IMR-90 (cell line): Measurements from ENCODE around the gene KRT77. TPM values are rescaled to one million over a fixed set of nuclear protein-coding genes. Genes with fewer than 3 reads are reported as not detected.

Experiments used
- ATAC-seq: fragments of 200-7000 bp; cut with Tn5 transposase; 2 replicates; pipeline ENCODE4 v1.9.1; 2020; ENCODE audit warnings: low read depth, mild to moderate bottlenecking, moderate library complexity
- BruUV-seq: library from RNA; stranded (reverse); fragments of 400-500 nt; replicated peaks from 2 replicates; lab custom pipeline; 2021; lab: Mats Ljungman, UMichigan
- CTCF ChIA-PET: fragments of 300-600 bp; formaldehyde crosslinking; extraction: SDS; loops from one replicate; lab custom pipeline; 2021; ENCODE audit warnings: antibody characterized with exemption; lab: Yijun Ruan, JAX
- POLR2A ChIA-PET: fragments of 300-600 bp; sonication (Branson Sonifier 250); formaldehyde crosslinking; loops from one replicate; lab custom pipeline; 2022; ENCODE audit warnings: antibody characterized with exemption; ENCODE audit not compliant: unreplicated experiment; lab: Charles Lee
- DNase-seq: peaks from one replicate; pipeline ENCODE4 v3.0.0; 2013
- H2AFZ ChIP-seq: replicated peaks from 2 replicates; pipeline ENCODE3; 2013; ENCODE audit warnings: low read length, mild to moderate bottlenecking; ENCODE audit not compliant: poor library complexity
- H2AK5ac ChIP-seq: 2 replicates; pipeline ENCODE4 v1.6.1; 2013; ENCODE audit warnings: low read depth, low read length, inconsistent platforms
- H2AK9ac ChIP-seq: replicated peaks from 2 replicates; pipeline ENCODE3; 2013; ENCODE audit warnings: mild to moderate bottlenecking, low read depth, low read length, moderate library complexity; ENCODE audit not compliant: poor library complexity
- H2BK120ac ChIP-seq: 2 replicates; pipeline ENCODE4 v1.6.1; 2013; ENCODE audit warnings: low read depth, low read length, inconsistent platforms
- H2BK15ac ChIP-seq: 3 replicates; pipeline ENCODE4 v1.6.1; 2013; ENCODE audit warnings: low read depth, low read length, inconsistent platforms
- H2BK20ac ChIP-seq: 2 replicates; pipeline ENCODE4 v1.6.1; 2013; ENCODE audit warnings: low read depth, mild to moderate bottlenecking, inconsistent platforms, low read length, moderate library complexity
- H2BK5ac ChIP-seq: 2 replicates; pipeline ENCODE4 v1.6.1; 2013; ENCODE audit warnings: mild to moderate bottlenecking, low read depth, low read length, inconsistent platforms; ENCODE audit not compliant: poor library complexity, severe bottlenecking
- H3K14ac ChIP-seq: replicated peaks from 2 replicates; pipeline ENCODE4 v1.6.1; 2013; ENCODE audit warnings: low read depth, low read length, inconsistent platforms
- H3K18ac ChIP-seq: 2 replicates; pipeline ENCODE4 v1.6.1; 2013; ENCODE audit warnings: low read depth, low read length, control low read depth
- H3K23ac ChIP-seq: 2 replicates; pipeline ENCODE4 v1.6.1; 2013; ENCODE audit warnings: low read depth, low read length, inconsistent platforms
- H3K27ac ChIP-seq: 2 replicates; pipeline ENCODE4 v1.5.1; 2013; ENCODE audit warnings: mild to moderate bottlenecking, control low read depth, low read length; ENCODE audit not compliant: insufficient read depth
- H3K27me3 ChIP-seq: 2 replicates; pipeline ENCODE4 v1.6.1; 2013; ENCODE audit warnings: low read length; ENCODE audit not compliant: control insufficient read depth, insufficient read depth
- H3K36me3 ChIP-seq: 2 replicates; pipeline ENCODE4 v1.6.1; 2013; ENCODE audit warnings: low read length, mixed read lengths; ENCODE audit not compliant: control insufficient read depth, insufficient read depth
- H3K4ac ChIP-seq: 2 replicates; pipeline ENCODE4 v1.6.1; 2013; ENCODE audit warnings: low read depth, low read length, inconsistent platforms
- H3K4me1 ChIP-seq: 2 replicates; pipeline ENCODE4 v1.6.1; 2013; ENCODE audit warnings: low read length, mixed read lengths; ENCODE audit not compliant: control insufficient read depth, insufficient read depth
- H3K4me2 ChIP-seq: 2 replicates; pipeline ENCODE4 v1.6.1; 2013; ENCODE audit warnings: low read depth, mild to moderate bottlenecking, control low read depth, low read length, moderate library complexity
- H3K4me3 ChIP-seq: 2 replicates; pipeline ENCODE4 v1.5.1; 2013; ENCODE audit warnings: low read depth, mild to moderate bottlenecking, control low read depth, low read length, moderate library complexity; ENCODE audit not compliant: insufficient read depth
- H3K56ac ChIP-seq: 2 replicates; pipeline ENCODE4 v1.6.1; 2013; ENCODE audit warnings: low read length, inconsistent platforms; ENCODE audit not compliant: insufficient read depth; ENCODE audit errors: extremely low read depth
- H3K79me1 ChIP-seq, 2 experiments: 2 replicates each; pipeline ENCODE4 v1.6.1; 2013; ENCODE audit warnings: low read length in 2 of 2, inconsistent platforms in 1 of 2, low read depth in 1 of 2
- H3K9ac ChIP-seq: 2 replicates; pipeline ENCODE4 v1.6.1; 2013; ENCODE audit warnings: low read depth, low read length, control low read depth
- H3K9me1 ChIP-seq: 2 replicates; pipeline ENCODE4 v1.6.1; 2013; ENCODE audit warnings: low read length, inconsistent platforms; ENCODE audit not compliant: insufficient read depth
- H3K9me3 ChIP-seq: 2 replicates; pipeline ENCODE4 v1.6.1; 2013; ENCODE audit warnings: low read length; ENCODE audit not compliant: control insufficient read depth, insufficient read depth
- H4K20me1 ChIP-seq: 2 replicates; pipeline ENCODE4 v1.6.1; 2013; ENCODE audit warnings: low read length, inconsistent platforms; ENCODE audit not compliant: insufficient read depth
- H4K5ac ChIP-seq: 2 replicates; pipeline ENCODE4 v1.6.1; 2013; ENCODE audit warnings: mild to moderate bottlenecking, low read depth, low read length, control low read depth
- H4K8ac ChIP-seq, 2 experiments: 2 replicates each; pipeline ENCODE4 v1.6.1; 2013; ENCODE audit warnings: low read depth in 2 of 2, low read length in 2 of 2, control low read depth in 1 of 2, inconsistent platforms in 1 of 2
- H4K91ac ChIP-seq: 2 replicates; pipeline ENCODE4 v1.6.1; 2013; ENCODE audit warnings: low read depth, low read length, inconsistent platforms; ENCODE audit not compliant: insufficient read depth
- CEBPB ChIP-seq: IDR thresholded peaks from 2 replicates; pipeline ENCODE4 v1.6.1; 2012; ENCODE audit warnings: low read depth, low read length, improper control_type of control experiment
- MXI1 ChIP-seq: IDR thresholded peaks from 2 replicates; pipeline ENCODE4 v1.6.1; 2012; ENCODE audit warnings: low read depth, mild to moderate bottlenecking, low read length, moderate library complexity, borderline replicate concordance
- WGBS, 2 experiments: methylation state at CpG; one replicate each; pipeline versions ENCODE4 v1.1.5 to v1.1.7; 2013; ENCODE audit warnings: missing lambda C conversion rate in 2 of 2; ENCODE audit not compliant: insufficient read length in 1 of 2; ENCODE audit errors: extremely low coverage in 2 of 2; 5-methylcytosine and 5-hydroxymethylcytosine counted together
- dilution Hi-C: fragments of 300-500 bp; cut with HindIII; formaldehyde crosslinking; loops from one replicate; pipeline ENCODE4 v1.14.3; 2018; ENCODE audit warnings: low sequenced_read_pairs; ENCODE audit not compliant: unreplicated experiment
- in situ Hi-C: fragments of 300-500 bp; cut with MboI; formaldehyde crosslinking; loops from 3 replicates; pipeline ENCODE4 v1.14.3; 2019; ENCODE audit warnings: low sequenced_read_pairs, inconsistent platforms, mixed read lengths
- intact Hi-C: fragments of 100-400 bp; cut with micrococcal nuclease; formaldehyde crosslinking; loops from 2 replicates; pipeline ENCODE4 v1.10.0; 2022
- polyA plus RNA-seq, 3 experiments: library from polyadenylated mRNA; depleted of rRNA; stranded (reverse); fragments of >200 nt; gene quantifications; 2 replicates each; pipeline ENCODE4 v1.2.3, GENCODE V29; 2012; ENCODE audit warnings: low replicate concordance in 1 of 3
- total RNA-seq: library from RNA; depleted of rRNA; stranded (reverse); fragments of >200 nt; gene quantifications from 2 replicates; pipeline ENCODE4 v1.2.3, GENCODE V29; 2012

Gene KRT77
- total and polyA plus RNA-seq, 2 of the 4 experiments (the other 2 are of a cell fraction), result not detected

- Histone ChIP-seq H2AFZ (no peak overlapping the region), H4K8ac (no peak overlapping the region), H3K4me1 (peaks cover 2% of the 10 kb centered on the region; the same call in 1 of the 2 replicates), H4K20me1 (no peaks in the 10 kb centered on the region), H3K36me3 (no peaks in the 10 kb centered on the region), H3K56ac (no peak overlapping the region), H3K27me3 (peaks cover 59% of the 10 kb centered on the region), H3K23ac (no peak overlapping the region), H2BK15ac (no peak overlapping the region), H3K14ac (no peak overlapping the region), H3K4me3 (no peak overlapping the region), H3K9ac (no peak overlapping the region), H2AK5ac (no peak overlapping the region), H3K79me1 (no peaks in the 10 kb centered on the region), H4K91ac (no peak overlapping the region), H3K27ac (no peak overlapping the region), H2AK9ac (no peak overlapping the region), H2BK20ac (no peak overlapping the region), H2BK120ac (no peak overlapping the region), H3K18ac (no peak overlapping the region), H3K9me1 (no peaks in the 10 kb centered on the region), H3K9me3 (no peaks in the 10 kb centered on the region), H2BK5ac (no peak overlapping the region), H4K5ac (no peak overlapping the region), H3K4me2 (no peak overlapping the region), H3K4ac (no peak overlapping the region)
- no TSS peak for BruUV-seq
- intact Hi-C loops, result no loop called here
- POLR2A ChIA-PET, result no interaction called here
- DNase-seq (no peak), ATAC-seq (no peak)
- dilution Hi-C loops, result no loop called here
- CTCF ChIA-PET, result no interaction called here
- WGBS, 2 experiments, result no CpG with 5 or more reads among the region's 8 CpGs
- no peak for TF ChIP-seq MXI1
- no peak for TF ChIP-seq CEBPB
- in situ Hi-C loops, result no loop called here
Observed at GRCh38 chr12:52690351-52691075, 12.8 kb downstream of the KRT77 start.
